GM21717 (cell line): Measurements from ENCODE around the gene DNPEP.
A peak's percentile ranks its signal among the peaks of the same experiment; 100 is the strongest.
"Not testable (repeated sequence)": the region's sequence is repeated elsewhere in the genome, so short reads cannot be mapped to it uniquely, and the experiment has no call there.

Experiments used
- ATAC-seq: cut with Tn5 transposase; IDR thresholded peaks from one replicate; pipeline ENCODE4 v1.9.1; 2021; ENCODE audit warnings: mild to moderate bottlenecking, moderate library complexity; ENCODE audit not compliant: unreplicated experiment

DNPEP gene

DNA sequence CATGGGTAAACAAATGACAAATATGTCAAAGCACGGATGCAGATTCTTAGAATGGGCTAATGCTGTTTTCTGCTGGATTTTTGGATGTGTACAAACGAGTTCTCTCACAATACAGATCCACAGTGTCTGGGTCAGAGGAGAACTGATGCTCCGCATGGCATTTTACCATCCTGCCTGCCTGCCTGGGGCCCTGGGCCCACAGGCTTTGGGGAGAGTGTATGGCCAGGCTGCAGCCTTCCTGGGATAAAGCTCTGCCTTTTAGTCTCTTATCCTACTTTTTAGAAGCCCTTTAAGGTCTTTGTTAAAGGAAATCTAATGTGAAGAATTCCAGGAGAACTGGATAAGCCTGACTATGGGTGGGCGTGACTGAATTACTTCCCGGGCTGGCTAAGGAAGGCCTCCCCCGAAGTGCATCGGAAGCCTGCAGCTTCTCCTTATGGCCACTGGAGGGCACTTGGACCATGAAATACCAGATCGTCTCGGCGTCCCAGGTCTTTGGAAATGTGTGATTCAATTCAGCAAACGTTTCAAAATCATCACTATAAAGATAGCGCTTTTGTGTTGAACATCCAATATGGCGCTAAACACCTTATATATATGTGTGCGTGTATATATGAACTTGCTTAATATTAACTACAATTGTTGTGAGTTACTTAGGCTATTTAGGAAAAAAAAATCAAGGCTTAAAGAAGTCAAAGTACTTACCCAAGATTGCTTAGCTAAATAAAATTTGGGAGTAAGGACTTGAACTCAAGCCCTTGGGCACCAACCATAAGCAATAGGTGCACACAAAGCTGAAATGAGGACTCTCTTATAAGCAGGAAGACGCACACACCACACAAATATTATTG lies 15.2 kb upstream of the DNPEP start:
- ATAC-seq: peak; percentile 70

- ATAC-seq: no peak
Observed at GRCh38 chr2:219401606-219402005, 13.9 kb upstream of the DNPEP start.

- no peak for ATAC-seq
Observed at GRCh38 chr2:219400562-219400961, 12.8 kb upstream of the DNPEP start.

GRCh38 chr2:219399716-219400478 lies 12.2 kb upstream of the DNPEP start:
- ATAC-seq: no peak

GRCh38 chr2:219398721-219399363 lies 11.1 kb upstream of the DNPEP start:
- no peak for ATAC-seq

DNA sequence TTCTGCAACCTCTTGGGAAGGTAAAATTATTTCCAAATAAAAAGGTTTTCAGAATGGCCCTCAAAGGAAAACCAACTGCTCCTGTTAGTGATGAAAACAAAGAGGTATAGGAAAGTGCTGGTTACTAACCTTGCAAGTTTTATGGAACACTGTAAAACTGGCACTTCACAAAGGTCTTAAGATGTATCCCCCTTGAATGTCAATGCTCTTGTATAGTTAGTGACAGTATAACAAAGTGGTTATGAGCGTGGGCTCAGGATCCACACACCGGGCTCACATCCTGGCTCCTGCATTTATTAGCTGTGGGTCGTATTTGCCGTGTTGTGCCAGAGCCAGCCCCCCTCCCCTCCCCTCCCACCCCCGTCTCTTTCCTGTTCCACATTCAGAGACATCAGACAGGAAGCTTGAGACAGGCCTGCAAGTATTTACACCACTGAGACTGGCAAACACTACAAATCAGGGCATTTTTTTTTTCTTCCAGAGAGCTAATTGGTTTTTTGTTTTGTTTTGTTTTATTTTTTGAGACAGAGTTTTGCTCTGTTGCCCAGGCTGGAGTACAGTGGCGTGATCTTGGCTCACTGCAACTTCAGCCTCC lies 9.2 kb upstream of the DNPEP start:
- no peak for ATAC-seq

- ATAC-seq: no peak
Observed at GRCh38 chr2:219395609-219396008, 7.9 kb upstream of the DNPEP start.

- not testable (repeated sequence) for ATAC-seq
Observed at GRCh38 chr2:219395056-219395455, 7.3 kb upstream of the DNPEP start.

- ATAC-seq: no peak
Observed at GRCh38 chr2:219392754-219393153, 5.0 kb upstream of the DNPEP start.

DNA sequence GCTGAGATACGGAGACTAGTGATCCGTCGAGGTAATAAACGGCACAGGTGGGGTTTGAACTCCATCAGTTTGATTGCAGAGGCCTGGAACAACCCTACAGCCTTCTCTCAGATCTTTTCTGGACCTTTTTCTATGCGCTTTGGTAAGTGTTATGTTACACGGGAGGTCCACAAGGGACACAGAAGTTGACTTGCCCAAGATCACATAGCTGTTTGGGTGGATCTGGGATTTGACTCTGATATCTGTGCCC lies 1.1 kb upstream of the DNPEP start:
- ATAC-seq: no peak

GRCh38 chr2:219388121-219388906 lies 602 bp upstream of the DNPEP start:
- peak; percentile 81 for ATAC-seq

- no peak for ATAC-seq
Observed at GRCh38 chr2:219386532-219387280, 1.0 kb downstream of the DNPEP start.

- ATAC-seq: no peak
Observed at GRCh38 chr2:219385958-219386520, 1.7 kb downstream of the DNPEP start.

- no peak for ATAC-seq
Observed at GRCh38 chr2:219384859-219385258, 2.9 kb downstream of the DNPEP start.

DNA sequence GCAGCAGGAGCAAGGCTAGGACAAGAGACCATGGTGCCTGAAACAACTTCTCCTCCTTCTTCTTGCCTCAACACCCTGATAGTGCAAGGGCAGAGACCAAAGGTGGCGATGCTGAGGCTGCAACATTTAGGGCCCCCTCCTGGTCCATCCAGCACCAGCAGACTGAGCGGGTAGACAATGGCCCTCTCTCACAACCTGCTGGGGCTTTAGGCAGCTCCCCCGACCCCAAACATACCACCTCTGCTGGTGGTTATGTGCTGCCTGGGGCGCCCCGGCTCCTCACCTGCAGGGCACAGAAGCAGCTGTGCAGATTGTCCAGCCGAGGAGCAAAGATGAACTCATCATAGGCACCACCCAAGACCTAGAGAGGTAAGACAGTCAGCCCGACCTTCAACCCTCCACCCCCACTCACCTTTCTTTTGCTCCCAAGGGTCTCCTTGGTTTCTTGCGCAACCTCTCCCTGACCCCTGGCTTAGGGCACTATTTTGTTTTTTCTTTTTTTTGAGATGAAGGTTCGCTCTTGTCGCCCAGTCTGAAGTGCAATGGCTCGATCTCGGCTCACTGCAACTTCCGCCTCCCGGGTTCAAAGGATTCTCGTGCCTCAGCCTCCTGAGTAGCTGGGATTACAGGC lies 3.5 kb downstream of the DNPEP start:
- no peak for ATAC-seq

DNA sequence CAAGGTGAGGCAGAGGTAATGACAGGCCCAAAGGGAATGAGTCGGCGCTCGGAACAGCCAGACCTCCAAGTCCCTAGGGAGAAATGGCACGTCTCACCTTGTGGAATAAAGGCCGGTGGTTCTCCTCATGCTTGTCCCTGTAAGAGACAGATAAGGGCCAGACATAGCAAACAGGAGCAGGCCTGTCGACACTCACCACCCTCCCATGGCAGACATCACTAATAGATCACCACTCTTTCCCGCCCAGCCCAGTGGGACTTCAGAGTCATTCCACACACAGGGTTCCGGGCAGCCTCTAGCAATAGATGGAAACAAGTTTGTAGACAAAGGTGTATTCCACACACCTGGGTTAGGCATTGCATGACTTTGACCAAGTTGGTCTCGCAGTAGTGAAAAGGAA lies 6.3 kb downstream of the DNPEP start:
- ATAC-seq: no peak

DNA sequence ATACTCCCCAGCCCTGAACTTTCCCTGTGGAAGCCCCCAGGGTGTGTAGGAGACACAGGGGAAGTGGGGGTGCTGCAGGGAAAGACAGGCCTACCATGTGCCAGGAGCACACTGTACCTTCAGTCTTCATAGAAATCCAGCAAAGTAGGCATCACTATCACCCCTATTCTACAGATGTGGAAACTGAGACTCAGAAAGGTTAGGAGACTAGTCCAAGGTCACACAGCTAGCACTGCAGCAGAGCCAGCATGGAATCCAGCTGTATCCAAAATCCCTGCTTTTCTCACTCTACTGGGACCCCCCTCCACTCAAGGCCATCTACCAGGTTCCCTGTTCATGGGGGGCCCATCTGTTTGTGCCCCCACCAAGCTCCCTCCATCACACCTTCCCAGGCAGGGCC lies 6.8 kb downstream of the DNPEP start:
- no peak for ATAC-seq

- no peak for ATAC-seq
Observed at GRCh38 chr2:219378163-219378851, 9.4 kb downstream of the DNPEP start.

DNA sequence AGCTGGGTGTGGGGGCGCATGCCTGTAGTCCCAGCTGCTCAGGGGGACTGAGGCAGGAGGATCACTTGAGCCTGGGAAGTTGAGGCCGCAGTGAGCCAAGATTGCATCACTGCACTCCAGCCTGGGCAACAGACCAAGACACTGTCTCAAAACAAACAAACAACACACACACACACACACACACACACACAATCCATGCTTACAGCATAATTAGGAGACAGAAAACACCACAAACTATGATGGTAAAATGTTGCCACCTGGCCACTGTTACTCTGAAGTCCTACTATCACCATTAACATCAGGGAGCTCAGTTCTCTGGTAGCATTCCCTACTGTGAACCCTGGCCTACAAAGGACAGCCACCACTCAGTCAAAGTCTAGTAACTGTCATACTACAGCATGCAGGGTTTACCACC lies 18.3 kb downstream of the DNPEP start:
- no peak for ATAC-seq
